ENCODE data around the gene NHEJ1. TPM values are rescaled to one million over a fixed set of nuclear protein-coding genes. Genes with fewer than 3 reads are reported as not detected.
A peak's percentile ranks its signal among the peaks of the same experiment; 100 is the strongest.

Gene NHEJ1
- total and polyA plus RNA-seq, 2 of the 13 experiments (the other 11 are each of a cell fraction or from before 2014, with no cell fraction given): 30.0 to 30.7 TPM

DNA sequence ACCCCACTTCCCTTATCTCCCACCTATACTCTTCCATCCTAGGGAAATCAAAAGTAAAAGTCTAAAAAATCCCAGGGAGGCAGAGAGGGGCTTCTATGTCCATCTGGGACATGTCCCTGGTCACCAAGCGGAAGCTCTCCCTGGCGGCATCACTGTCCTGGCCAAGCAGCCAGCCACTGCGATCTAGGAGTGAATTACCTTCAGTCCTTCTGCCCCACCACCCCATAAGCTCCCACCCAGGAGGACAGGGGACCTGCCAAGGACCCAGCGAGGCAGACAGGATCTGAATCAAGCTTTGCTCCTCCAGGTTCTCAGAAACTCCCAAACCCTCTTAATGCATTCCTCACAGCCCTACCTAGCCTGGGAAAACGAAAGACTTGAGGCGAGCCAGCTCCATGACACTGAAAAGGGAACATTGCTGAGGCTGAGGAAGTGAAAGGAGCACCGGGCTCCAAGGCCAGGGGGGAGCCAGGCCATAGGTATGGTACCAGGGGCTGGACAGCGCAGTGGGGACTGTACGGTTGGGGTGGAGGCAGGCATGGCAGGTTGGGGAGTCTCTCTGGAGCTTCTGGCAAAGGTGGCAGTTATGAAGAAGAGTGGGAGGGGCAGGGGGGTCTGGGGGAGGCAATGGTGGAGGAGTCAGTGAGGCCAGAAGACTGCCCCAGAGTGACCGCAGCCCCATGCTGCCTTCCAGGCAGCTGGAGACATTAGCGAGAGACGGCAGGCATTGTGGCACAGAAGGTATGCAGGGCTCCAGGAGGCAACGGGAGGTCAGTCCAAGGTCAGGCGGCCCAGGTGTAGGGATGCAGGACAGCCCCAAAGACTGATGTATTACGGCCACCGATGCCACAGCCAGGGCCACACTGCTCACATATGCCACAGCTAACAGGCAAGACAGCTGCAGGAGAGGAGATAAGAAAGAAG, 11.9 kb upstream of the NHEJ1 start:
- H3K79me2 ChIP-seq (ENCODE audit: insufficient read depth, low read length): peaks cover 8% of the 10 kb centered on the region
- H3K27me3 ChIP-seq (ENCODE audit: control insufficient read depth in 1 of 2, insufficient read depth in 2 of 2, low read length in 2 of 2): peaks cover 0 to 2% of the 10 kb centered on the region in 2 experiments; a peak in 1 of 5 replicates
- no peaks in the 10 kb centered on the region for H4K20me1 ChIP-seq (ENCODE audit: insufficient read depth, low read length)
- H3K9ac ChIP-seq (ENCODE audit: insufficient read depth, low read depth, low read length): no peak overlapping the region
- ChIA-PET CTCF (ENCODE audit: low intra/inter-chr PET ratio, low total read pairs) (interaction anchor here (1.8 to 2.4 kb wide), 3 partner anchors 36 to 126 kb away, joined by 8 to 17 read pairs (median 11); no protein-coding TSS in a partner anchor), POLR2A (interaction anchor here (1.2 to 10.4 kb wide), 5 partner anchors 9 to 57 kb away, joined by 3 to 227 read pairs (median 5); partner anchors contain the start of genes ANKZF1, ATG9A and ZFAND2B)
- intact Hi-C loops (cut with micrococcal nuclease; ENCODE audit: unreplicated experiment): no loop called here
- ATAC-seq (no peak), FAIRE-seq (no peak), DNase-seq (ENCODE audit: low spot score) (no peak)
- whole genome bisulfite sequencing (ENCODE audit: low lambda C conversion rate): 92% methylated on average over 16 of the region's 16 CpGs
- no TSS peak for BruUV-seq (replicated peaks)
- peaks cover 38% of the 10 kb centered on the region for H3K4me1 ChIP-seq (ENCODE audit: insufficient read depth, low read length)
- TF ChIP-seq ZNF468 (CRISPR knock-in tag; IDR thresholded peaks at IDR 0.05): no peak
- TF ChIP-seq RBFOX2 (IDR thresholded peaks at IDR 0.05; ENCODE audit: low read depth, low read length): peak; percentile 46
- no peak for TF ChIP-seq MAZ (IDR thresholded peaks at IDR 0.05; ENCODE audit: borderline replicate concordance, low read depth, low read length)
- TF ChIP-seq MAZ (CRISPR knock-in tag; IDR thresholded peaks at IDR 0.05; ENCODE audit: low read depth): no peak
- no peak for TF ChIP-seq SAFB2 (CRISPR knock-in tag; IDR thresholded peaks at IDR 0.05; ENCODE audit: borderline replicate concordance, low read depth)
- TF ChIP-seq DR1 (CRISPR knock-in tag; IDR thresholded peaks at IDR 0.05): no peak
- TF ChIP-seq ZNF484 (CRISPR knock-in tag; IDR thresholded peaks at IDR 0.05; ENCODE audit: borderline replicate concordance, low read depth): no peak
- TF ChIP-seq CAMTA2 (CRISPR knock-in tag; IDR thresholded peaks at IDR 0.05; ENCODE audit: borderline replicate concordance): no peak
- no peak overlapping the region for H3K4me2 ChIP-seq (ENCODE audit: low read depth, low read length)
- H3K9me3 ChIP-seq (ENCODE audit: low read length): no peaks in the 10 kb centered on the region
- no peak overlapping the region for H2AFZ ChIP-seq (ENCODE audit: low read length)
- peaks cover 7 to 23% of the 10 kb centered on the region in 2 experiments for H3K36me3 ChIP-seq (replicated peaks in 1 of 2; ENCODE audit: control insufficient read depth in 1 of 2, insufficient read depth in 2 of 2, low read length in 2 of 2)
- H3K4me3 ChIP-seq (replicated peaks in 1 of 3; ENCODE audit: insufficient read depth in 1 of 3, low read depth in 2 of 3, low read length in 3 of 3): no peak overlapping the region
- in situ Hi-C loops (cut with HindIII; ENCODE audit: extremely low pct_ligation_motif_present, low pct_unique_long_range_greater_than_20kb): loop anchor here (5.0 kb wide), 2 partner anchors 35 to 125 kb away; partner anchors contain the start of gene ZFAND2B
- no peak overlapping the region for H3K27ac ChIP-seq (ENCODE audit: extremely low read length, insufficient read depth, low read length)

All from HepG2 (cell line).